Mucosa of gallbladder (tissue), 1 donor: ENCODE measurements around the gene P2RX7. TPM values are rescaled to one million over a fixed set of nuclear protein-coding genes. Genes with fewer than 3 reads are reported as not detected.
"Not testable (repeated sequence)": the region's sequence is repeated elsewhere in the genome, so short reads cannot be mapped to it uniquely, and the experiment has no call there.

Source experiments
- DNase-seq: peaks from one replicate; pipeline ENCODE4 v3.0.0-alpha.2; 2020; ENCODE audit warnings: low spot score
- total RNA-seq: library from RNA; stranded (reverse); gene quantifications from one replicate; pipeline ENCODE4 v1.2.1, GENCODE V29; 2021
- donor health status: DM: no; HTN: no; CAD: no.

P2RX7 gene
- total RNA-seq, 1 donor from 2014 or later: 7.7 TPM

DNA sequence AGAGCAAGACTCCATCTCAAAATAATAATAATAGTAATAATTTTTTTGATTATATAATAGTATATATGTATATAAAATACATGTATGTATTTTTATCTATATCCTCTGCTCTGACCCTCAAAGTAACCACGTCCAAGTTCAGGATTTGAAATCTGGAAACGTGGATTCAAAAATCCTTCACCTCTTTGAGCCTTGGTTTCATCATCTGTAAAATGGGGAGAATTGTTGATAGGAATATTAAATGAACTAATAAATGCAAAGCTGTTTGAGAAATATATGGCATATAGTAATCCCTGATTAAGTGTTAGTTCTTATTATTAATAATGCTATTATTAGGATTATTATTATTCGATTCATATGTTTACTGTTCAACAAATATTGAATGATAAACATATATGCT is 2.6 kb downstream of the P2RX7 start:
- DNase-seq: no peak

DNA sequence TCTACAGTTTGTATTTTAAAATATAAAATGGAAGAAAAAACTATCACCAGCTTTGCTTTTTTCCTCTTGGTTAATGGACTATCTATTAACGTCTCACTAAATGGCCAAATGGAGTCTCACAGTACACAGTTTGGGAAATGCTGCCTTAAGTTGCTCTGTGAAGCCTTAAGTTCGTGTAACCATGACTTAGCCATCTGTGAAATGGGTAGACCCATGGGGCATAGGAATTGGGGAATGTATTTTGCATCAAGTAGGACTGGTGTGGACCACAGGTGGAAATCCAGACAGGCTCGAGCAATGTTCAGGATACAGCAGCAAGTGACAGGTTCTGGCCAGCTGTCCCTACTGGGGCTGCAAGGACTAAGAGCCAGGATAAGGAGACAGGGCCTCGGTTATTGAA is 4.8 kb downstream of the P2RX7 start:
- DNase-seq: no peak

DNA sequence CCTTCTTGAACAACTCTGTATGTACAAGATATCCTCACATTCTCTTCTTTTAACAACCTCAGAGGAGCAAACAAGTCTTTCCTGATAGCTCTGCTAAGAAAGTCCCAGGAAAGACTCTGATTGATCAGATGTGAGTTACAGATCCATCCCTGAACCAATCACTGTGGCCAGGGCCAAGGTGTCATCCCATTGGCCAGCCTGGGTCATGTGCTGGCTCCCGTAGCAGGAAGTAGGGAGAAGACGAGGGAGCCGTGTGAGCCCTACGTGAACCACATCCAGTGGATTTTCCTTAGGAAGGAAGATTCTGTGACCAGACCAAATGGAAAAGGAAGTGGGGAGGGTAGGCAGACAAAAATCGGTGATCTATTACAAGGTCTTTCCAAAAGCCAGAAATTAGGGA is 5.6 kb downstream of the P2RX7 start:
- DNase-seq: no peak

DNA sequence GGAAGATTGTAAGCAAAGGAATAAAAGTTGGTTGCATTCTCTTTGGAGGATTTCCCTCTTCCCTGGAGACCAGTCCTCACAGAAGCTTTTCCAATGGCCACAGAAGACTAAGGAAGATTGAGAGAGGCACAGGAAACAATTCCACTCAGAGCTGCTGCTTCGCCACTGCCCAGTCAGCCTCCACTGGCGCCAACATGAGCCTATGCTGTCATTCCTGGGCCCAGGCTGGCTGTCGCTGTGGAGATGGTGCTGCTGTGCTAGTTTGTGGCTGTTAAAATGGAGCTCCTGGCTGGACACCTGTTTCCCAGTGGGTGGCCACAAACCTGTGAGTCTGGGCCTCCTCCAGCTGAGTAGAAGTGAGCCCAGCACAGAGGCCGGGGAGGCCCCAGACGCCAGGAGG is 6.6 kb downstream of the P2RX7 start:
- no peak for DNase-seq

DNA sequence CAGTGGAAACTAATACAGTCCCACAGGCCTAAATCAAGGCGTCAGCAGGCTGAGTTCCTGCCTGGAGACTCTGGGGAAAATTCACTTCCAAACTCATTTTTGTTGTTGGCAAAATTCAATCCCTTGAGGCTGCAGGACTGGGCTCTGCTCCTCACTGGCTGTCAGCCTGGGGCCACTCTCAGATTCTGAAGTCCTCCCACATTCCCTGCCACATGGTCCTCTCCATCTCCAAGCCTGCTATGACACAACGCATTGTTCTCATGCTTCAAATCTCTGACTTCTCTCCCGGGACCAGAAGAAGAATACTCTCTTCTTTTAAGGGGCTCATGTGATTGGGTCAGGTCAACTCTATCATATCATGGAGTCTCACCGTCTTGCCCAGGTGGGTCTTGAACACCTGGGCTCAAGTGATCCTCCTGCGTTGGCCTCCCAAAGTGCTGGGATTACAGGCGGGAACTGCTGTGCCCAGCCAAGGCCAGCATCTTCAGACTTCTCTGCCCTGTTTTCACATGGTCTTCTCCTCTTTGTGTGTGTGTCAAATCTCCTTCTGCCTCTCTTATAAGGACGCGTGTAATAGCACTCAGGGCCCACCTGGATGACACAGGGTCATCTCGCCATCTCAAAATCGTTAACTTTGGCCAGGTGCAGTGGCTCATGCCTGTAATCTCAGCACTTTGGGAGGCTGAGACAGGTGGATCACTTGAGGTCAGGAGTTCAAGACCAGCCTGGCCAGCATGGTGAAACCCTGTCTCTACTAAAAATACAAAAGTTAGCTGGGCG is 9.7 kb downstream of the P2RX7 start:
- no peak for DNase-seq

DNA sequence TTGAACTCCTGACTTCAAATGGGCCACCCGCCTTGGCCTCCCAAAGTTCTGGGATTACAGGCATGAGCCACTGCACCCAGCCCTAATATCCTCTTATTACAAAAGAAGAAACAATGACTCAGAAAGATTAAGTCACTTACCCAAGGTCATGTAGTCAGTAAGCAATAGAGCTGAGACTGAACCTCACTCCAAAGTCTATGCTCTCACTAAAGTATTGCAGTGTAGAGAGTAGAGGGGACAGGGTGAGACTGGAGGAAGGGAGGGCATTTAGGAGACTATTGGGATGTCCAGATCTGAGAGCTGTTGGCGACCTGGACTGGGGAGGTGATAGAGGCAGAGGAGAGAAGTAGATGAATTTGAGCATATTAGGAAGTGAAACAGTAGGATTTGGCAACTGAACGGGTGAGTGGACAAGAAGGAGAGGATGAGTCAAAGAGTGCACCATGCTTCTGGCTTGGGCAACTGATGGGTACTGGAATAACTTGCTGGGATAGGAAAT is 11.8 kb downstream of the P2RX7 start:
- no peak for DNase-seq

DNA sequence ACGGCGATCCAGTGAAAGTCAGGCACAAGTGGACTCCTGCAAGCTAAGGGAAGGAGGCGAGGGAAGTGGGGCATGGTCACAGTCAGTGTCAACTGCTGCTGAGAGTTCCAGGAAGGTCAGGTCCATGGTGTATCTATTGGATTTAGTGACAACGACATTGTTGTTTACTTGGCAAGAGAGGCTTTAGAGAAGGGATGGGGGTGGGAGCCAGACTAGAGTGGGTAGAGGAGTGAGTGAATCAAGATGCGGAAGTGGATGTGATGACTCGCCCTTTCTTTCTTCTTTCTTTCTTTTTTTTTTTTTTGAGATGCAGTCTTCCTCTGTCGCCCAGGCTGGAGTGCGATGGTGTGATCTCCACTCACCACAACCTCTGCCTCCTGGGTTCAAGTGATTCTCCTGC is 12.5 kb downstream of the P2RX7 start:
- DNase-seq: no peak

DNA sequence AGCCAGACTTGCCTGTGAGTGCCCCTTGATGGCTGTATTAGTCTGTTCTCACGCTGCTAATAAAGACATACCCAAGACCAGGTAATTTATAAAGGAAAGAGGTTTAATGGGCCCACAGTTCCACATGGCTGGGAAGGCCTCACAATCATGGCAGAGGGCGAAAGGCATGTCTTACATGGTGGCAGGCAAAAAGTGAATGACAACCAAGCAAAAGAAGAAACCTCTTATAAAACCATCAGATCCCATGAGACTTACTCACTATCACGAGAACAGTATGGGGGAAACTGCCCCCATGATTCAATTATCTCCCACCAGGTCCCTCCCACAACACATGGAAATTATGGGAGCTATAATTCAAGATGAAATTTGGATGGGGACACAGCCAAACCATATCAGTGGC is 16.6 kb downstream of the P2RX7 start:
- DNase-seq: not testable (repeated sequence)

DNA sequence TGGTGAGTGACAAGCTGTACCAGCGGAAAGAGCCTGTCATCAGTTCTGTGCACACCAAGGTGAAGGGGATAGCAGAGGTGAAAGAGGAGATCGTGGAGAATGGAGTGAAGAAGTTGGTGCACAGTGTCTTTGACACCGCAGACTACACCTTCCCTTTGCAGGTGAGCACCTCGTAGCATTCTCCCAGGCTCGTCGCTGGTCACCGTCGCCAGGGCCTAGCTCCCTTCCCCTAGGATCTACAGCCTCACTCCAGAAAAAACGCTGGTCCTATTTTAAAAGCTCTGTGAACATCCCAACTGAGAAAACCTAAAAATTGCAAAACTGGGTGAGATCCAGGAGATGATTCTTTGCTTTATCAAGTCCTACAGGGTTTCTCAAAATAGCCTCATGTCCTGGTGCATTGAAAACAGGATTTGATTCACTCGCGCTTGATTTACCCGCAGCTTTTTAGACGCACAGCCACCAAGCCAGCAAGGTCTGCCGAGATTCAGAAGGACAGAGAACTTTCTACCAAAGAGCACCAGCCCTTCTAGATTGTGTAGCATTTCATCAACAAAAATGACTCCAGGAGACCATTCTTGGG is 22.2 kb downstream of the P2RX7 start:
- no peak for DNase-seq

DNA sequence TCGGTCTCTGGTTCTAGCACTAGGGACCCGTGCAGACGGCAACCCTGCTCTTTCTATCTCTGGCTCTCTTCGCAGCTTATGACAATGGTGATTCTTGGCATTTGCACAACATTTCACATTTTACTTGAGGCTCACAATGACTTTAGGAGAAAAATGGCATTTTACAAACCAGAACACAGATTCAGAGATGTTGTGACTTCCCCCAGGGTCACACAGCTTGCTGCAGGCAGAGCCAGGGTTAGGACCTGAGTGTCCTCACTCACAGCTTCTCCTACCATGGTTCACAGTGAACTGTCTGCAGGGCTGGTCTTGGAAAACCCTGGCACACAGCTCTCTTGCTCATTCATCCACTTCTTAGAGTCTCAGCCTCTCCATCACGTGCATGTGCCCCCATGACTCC is 23.7 kb downstream of the P2RX7 start:
- DNase-seq: no peak

DNA sequence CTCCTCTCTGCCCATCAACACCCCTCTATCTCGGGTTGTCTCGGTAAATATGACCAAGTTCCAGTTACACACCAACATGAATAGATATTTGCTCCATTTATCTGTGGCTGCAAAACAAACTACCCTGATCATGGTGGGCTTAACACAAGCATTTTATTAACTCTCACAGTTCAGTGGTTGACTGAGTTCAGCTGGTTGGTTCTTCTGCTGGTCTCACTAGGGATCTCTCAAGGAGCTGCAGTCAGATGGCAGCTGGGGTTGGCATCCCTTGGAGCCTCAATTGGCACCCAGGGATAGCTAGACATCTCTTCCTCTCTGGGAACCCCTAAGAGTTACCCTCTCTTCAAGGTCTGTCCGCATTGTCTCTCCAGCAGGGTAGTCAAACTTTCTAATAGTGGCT is 25.4 kb downstream of the P2RX7 start:
- DNase-seq: no peak

DNA sequence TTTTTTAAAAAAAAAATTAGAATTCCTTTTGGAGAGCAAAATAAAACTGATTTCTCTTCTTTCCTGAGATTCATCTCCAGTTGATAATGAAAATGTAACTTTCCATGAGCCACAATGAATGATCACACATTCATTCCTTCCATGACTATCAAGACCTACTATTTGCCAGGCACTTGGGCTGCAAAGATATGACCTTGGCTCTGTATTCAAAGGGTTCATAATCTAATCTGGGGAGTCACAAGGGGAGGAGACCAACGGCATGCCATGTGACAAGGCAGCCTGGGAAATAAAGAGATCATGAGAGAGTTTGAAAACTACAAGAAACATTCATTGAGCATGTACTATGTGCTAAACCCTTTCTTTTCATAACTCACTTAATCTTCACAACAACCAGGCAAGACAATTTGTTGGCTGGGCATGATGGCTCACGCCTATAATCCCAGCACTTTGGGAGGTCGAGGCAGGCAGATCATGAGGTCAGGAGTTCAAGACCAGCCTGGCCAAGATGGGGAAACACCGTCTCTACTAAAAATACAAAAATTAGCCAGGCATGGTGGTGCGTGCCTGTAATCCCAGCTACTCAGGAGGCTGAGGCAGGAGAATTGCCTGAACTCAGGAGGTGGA is 26.2 kb downstream of the P2RX7 start:
- not testable (repeated sequence) for DNase-seq

DNA sequence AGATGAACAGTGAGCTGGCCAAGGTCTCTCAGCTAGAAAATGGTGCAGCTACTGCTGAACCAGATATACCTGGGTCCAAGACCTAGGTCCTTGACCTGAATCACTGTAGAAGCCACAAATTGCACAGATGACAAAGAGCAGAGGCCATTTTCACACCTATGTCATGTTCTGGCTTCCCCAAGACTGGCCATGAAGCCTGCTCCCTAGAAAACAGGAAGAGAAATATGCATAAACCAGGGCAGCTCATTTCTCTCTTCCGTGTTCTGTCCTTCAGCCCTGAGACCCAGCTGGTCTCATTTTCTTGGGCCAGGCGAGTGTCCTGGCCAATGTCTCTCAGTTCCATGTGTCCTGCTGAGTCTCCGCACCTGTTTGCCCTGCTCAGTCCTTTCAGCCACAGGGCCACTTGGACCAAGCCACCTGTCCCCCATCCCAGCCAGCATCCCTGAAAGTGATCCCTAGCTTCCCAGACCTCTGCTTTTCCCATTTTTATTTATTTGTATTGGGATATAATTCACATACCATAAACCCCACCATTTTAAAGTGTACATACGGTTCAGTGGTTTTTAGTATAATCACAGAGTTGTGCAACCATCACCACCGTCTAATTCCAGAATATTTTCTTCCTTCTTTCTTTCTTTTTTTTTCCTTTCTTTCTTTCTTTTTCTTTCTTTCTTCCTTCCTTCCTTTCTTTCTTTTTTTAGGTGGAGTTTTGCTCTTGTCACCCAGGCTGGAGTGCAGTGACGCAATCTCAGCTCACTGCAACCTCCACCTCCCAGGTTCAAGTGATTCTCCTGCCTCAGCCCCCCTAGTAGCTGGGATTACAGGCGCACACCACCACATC is 27.0 kb downstream of the P2RX7 start:
- DNase-seq: no peak

DNA sequence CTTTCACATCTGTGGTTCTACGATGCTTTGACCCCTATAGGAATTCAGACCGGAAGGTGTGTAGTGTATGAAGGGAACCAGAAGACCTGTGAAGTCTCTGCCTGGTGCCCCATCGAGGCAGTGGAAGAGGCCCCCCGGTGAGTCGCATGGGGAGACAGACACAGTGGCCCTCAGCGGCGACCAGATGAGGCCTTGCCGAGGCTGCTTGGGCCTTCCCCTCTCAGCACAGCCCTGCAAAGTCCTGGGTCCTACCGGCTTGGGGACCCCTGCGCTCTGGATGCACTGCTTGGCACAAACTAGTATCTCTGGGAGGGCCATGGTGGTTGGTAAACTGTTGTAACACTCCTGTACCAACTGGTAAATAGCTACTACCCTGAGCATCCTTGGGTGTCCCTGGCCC is 29.7 kb downstream of the P2RX7 start:
- no peak for DNase-seq

DNA sequence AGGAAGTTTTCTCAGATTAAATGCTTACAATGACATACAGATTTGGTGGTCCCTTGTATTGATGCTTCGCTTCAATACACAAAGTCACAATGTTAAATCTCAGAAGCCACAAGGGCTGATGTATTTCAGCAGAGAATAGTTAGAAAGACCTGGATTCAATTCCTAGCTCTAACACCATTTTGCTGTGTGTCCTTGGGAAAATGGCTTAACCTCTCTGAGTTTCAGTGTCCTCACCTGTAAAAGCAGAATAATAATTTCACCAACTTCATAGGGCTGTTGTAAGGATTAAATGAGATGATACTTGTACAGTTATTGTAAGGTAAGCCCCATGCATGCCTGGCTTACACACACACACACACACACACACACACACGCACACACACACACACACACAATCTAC is 30.3 kb downstream of the P2RX7 start:
- DNase-seq: no peak

DNA sequence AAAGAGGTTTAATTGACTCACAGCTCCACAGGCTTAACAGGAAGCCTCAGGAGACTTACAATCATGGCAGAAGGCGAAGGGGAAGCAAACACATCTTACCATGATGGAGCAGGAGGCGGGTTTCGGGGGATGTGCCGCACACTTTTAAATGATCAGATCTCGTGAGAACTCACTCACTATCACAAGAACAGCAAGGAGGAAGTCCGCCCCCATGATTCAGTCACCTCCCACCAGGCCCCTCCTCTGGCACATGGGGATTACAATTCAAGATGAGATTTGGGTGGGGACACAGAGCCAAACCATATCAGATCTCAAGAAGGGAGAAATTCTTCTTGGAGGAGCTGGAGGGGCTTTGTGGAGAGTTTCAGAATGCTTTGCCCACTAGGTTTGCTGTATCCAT is 32.2 kb downstream of the P2RX7 start:
- DNase-seq: not testable (repeated sequence)

DNA sequence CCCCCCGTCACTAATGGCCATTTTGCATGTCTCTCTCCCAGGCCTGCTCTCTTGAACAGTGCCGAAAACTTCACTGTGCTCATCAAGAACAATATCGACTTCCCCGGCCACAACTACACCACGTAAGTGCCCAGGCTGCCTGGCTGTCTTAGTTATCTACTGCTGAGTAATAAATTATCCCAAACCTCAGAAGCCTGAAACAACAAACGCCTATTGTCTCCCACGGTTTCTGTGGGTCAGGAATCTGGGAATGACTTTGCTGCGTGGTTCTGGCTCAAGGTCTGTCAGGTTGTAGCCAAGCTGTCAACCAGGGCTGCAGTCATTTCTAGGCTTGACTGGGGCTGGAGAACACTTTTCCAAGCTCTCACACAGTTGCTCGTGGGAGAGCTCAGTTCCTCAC is 32.6 kb downstream of the P2RX7 start:
- DNase-seq: no peak

DNA sequence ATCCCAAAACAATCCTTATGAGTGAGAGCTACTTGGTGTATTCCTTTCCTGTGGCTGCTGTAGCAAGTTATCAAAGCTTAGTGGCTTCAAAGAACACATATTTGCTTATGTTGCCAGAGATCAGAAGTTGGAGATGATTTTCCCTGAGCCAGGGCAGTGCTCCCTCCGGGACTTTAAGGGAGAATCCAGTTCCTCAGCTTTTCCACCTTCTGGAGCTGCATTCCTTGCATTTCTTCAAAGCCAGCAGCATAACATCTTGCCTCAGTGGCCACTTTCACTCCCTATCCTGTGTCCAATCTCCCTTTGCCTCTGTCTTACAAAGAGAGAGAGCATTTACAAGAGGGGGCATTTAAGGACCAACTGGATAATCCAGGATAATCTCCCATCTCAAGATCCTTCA is 33.7 kb downstream of the P2RX7 start:
- no peak for DNase-seq

DNA sequence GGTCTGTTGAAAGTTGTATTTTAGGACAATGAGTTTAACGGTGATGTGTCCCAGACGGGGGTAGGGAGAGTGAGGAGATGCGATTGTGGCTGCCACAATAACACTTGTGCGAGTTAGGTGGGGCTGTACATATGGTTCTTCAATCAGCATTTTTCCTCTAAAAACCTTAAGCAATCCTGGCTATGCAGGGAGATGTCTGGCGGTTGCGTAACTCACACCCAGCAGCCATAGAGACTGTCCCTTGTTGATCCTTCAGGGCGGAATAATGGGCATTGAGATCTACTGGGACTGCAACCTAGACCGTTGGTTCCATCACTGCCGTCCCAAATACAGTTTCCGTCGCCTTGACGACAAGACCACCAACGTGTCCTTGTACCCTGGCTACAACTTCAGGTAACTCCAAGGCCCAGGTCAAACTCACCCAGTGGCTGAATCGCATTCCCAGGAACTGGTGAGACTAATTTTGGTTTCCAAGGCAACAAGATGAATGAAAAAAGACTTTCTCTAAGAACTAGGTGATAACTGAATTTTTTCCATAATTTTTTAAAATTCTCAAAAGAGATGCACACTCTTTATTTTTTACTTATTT is 34.6 kb downstream of the P2RX7 start:
- DNase-seq: no peak

DNA sequence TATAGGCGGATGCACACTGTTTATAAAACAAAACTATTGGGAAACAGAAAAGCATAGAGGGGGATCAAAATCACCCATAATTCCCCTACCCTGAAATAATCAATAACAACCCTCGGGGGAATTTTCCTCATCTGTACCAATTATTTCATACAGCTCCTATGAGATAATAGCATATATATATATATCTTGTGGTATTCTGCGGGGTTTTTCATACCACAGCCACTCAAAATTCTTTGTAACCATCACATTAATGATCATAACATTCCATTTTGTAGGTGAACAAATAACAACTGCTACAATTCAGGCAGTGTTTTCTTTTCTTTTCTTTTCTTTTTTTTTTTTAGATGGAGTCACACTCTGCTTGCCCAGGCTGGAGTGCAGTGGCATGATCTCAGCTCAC is 35.3 kb downstream of the P2RX7 start:
- no peak for DNase-seq

DNA sequence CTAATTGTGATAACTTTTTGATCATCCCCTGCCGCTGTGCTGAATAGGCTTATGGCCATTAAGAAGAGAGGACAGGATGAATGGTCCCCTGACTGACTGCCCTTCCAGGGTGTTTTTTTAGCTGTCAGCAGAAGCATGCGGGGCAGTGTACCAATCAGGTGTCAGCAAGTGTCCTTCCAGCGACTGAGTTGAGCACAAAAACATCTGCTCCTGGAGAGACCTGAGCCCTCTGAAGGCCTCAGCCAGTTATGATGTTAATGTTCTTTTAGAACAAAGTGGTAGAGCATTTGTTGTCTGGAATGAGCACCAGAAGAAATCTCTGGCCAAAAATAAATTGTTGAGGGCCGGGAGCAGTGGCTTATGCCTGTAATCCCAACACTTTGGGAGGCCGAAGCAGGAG is 37.5 kb downstream of the P2RX7 start:
- DNase-seq: no peak
